HCT116 (cell line): ENCODE measurements around the gene NUDT4. TPM values are rescaled to one million over a fixed set of nuclear protein-coding genes. Genes with fewer than 3 reads are reported as not detected.

Experiments
- ATAC-seq: fragments of 200-7000 bp; cut with Tn5 transposase; 2 replicates; pipeline ENCODE4 v1.9.1; 2020; ENCODE audit warnings: mild to moderate bottlenecking, moderate library complexity
- BruUV-seq: library from RNA; stranded (reverse); fragments of 400-500 nt; replicated peaks from 2 replicates; lab custom pipeline; 2021; lab: Mats Ljungman, UMichigan
- CTCF ChIA-PET: fragments of 300-600 bp; sonication (Branson Sonifier 250); formaldehyde crosslinking; loops from one replicate; lab custom pipeline; 2021; ENCODE audit warnings: antibody characterized with exemption; lab: Charles Lee
- POLR2A ChIA-PET: fragments of 300-600, 350-600 bp; sonication (Branson Sonifier 250); formaldehyde crosslinking; loops from one replicate; lab custom pipeline; 2021; ENCODE audit warnings: antibody characterized with exemption; lab: Charles Lee
- RAD21 ChIA-PET, 2 experiments: fragments of 300-600 bp; sonication (Branson Sonifier 250); formaldehyde crosslinking; loops; one replicate each; lab custom pipeline; 2023; ENCODE audit warnings: low total read pairs in 2 of 2; ENCODE audit not compliant: uncharacterized antibody in 2 of 2, unreplicated experiment in 2 of 2, low non-redundant PET in 1 of 2; lab: Charles Lee
- DNase-seq: peaks from one replicate; pipeline ENCODE4 v3.0.0-alpha.2; 2010; ENCODE audit warnings: low read depth, low spot score
- H2AFZ ChIP-seq: fragments of 200-600 bp; shearing (Covaris generic), sonication (generic); 2 replicates; pipeline ENCODE4 v1.6.1; 2017; ENCODE audit warnings: low read depth, mixed run types, mixed read lengths, antibody characterized with exemption, low read length; ENCODE audit not compliant: poor library complexity, severe bottlenecking
- H3K27ac ChIP-seq: 2 replicates; pipeline ENCODE4 v1.5.1; 2012; ENCODE audit warnings: low read depth, low read length
- H3K27me3 ChIP-seq: fragments of 200-600 bp; sonication (generic); 2 replicates; pipeline ENCODE4 v1.6.1; 2016; ENCODE audit warnings: mixed run types, low read length, mixed read lengths; ENCODE audit not compliant: insufficient read depth
- H3K36me3 ChIP-seq, 2 experiments: fragments of 200-500 bp in 1 of 2; fragments of 200-600 bp in 1 of 2; sonication (Bioruptor generic) in 1 of 2; sonication (generic) in 1 of 2; 2 replicates each; pipeline versions ENCODE4 v1.5.1 to v1.6.1; 2014 to 2016; ENCODE audit warnings: low read length in 2 of 2, inconsistent platforms in 1 of 2, mixed read lengths in 1 of 2, mixed run types in 1 of 2; ENCODE audit not compliant: insufficient read depth in 2 of 2, control insufficient read depth in 1 of 2
- H3K4me1 ChIP-seq, 2 experiments: fragments of 200-600 bp in 1 of 2; sonication (generic) in 1 of 2; 2 replicates each; pipeline versions ENCODE4 v1.5.1 to v1.6.1; 2012 to 2017; ENCODE audit warnings: low read length in 2 of 2, inconsistent platforms in 1 of 2, mild to moderate bottlenecking in 1 of 2, mixed read lengths in 1 of 2, mixed run types in 1 of 2, moderate library complexity in 1 of 2; ENCODE audit not compliant: insufficient read depth in 2 of 2, control insufficient read depth in 1 of 2
- H3K4me2 ChIP-seq: fragments of 200-600 bp; sonication (generic); 2 replicates; pipeline ENCODE4 v1.6.1; 2017; ENCODE audit warnings: mixed run types, low read length, mixed read lengths
- H3K4me3 ChIP-seq, 2 experiments: fragments of 200-600 bp in 1 of 2; sonication (generic) in 1 of 2; replicated peaks in 1 of 2; 2 replicates each; pipeline ENCODE4 v1.5.1; 2011 to 2016; ENCODE audit warnings: low read length in 2 of 2, control low read depth in 1 of 2, low read depth in 1 of 2, mild to moderate bottlenecking in 1 of 2, mixed read lengths in 1 of 2, mixed run types in 1 of 2
- H3K79me2 ChIP-seq: fragments of 200-600 bp; sonication (generic); 2 replicates; pipeline ENCODE4 v1.6.1; 2017; ENCODE audit warnings: mild to moderate bottlenecking, mixed run types, low read length, moderate library complexity, mixed read lengths; ENCODE audit not compliant: insufficient read depth
- H3K9ac ChIP-seq: fragments of 200-600 bp; sonication (generic); 2 replicates; pipeline ENCODE4 v1.6.1; 2016; ENCODE audit warnings: low read length, mixed read lengths
- H3K9me2 ChIP-seq: fragments of 200-600 bp; sonication (generic), shearing (Covaris generic); 2 replicates; pipeline ENCODE4 v1.6.1; 2017; ENCODE audit warnings: mixed run types, mild to moderate bottlenecking, moderate library complexity; ENCODE audit not compliant: insufficient read depth
- H3K9me3 ChIP-seq, 2 experiments: fragments of 200-500 bp in 1 of 2; fragments of 200-600 bp in 1 of 2; sonication (Bioruptor generic) in 1 of 2; sonication (generic) in 1 of 2; 2 replicates each; pipeline ENCODE4 v1.6.1; 2014 to 2017; ENCODE audit warnings: low read length in 2 of 2, mixed read lengths in 2 of 2, inconsistent platforms in 1 of 2, low read depth in 1 of 2, mild to moderate bottlenecking in 1 of 2, mixed run types in 1 of 2, moderate library complexity in 1 of 2; ENCODE audit not compliant: control insufficient read depth in 1 of 2, insufficient read depth in 1 of 2
- H4K20me1 ChIP-seq: fragments of 200-600 bp; sonication (generic), shearing (Covaris generic); 2 replicates; pipeline ENCODE4 v1.6.1; 2017; ENCODE audit warnings: mixed run types, mild to moderate bottlenecking, moderate library complexity; ENCODE audit not compliant: insufficient read depth
- REST ChIP-seq: IDR thresholded peaks from 2 replicates; pipeline ENCODE4 v1.6.1; 2012; ENCODE audit warnings: low read depth
- TCF7L2 ChIP-seq: IDR thresholded peaks from 2 replicates; pipeline ENCODE4 v1.7.0; 2011; ENCODE audit warnings: borderline replicate concordance, inconsistent platforms; ENCODE audit not compliant: insufficient read depth, insufficient read length; ENCODE audit errors: extremely low read depth
- ZNF274 ChIP-seq: fragments of 200-500 bp; sonication (Bioruptor generic); IDR thresholded peaks from 2 replicates; pipeline ENCODE4 v1.6.1; 2014; ENCODE audit warnings: mild to moderate bottlenecking, low read depth, low read length, inconsistent platforms
- intact Hi-C: fragments of 100-400 bp; cut with micrococcal nuclease; formaldehyde crosslinking; loops from 2 replicates; pipeline ENCODE4 v1.10.0; 2022
- total RNA-seq: library from RNA; stranded (reverse); gene quantifications from one replicate; pipeline ENCODE4 v1.2.1, GENCODE V29; 2021; ENCODE audit not compliant: unreplicated experiment

The NUDT4 gene
- total RNA-seq, 1 experiment from 2014 or later = 41.2 TPM

DNA sequence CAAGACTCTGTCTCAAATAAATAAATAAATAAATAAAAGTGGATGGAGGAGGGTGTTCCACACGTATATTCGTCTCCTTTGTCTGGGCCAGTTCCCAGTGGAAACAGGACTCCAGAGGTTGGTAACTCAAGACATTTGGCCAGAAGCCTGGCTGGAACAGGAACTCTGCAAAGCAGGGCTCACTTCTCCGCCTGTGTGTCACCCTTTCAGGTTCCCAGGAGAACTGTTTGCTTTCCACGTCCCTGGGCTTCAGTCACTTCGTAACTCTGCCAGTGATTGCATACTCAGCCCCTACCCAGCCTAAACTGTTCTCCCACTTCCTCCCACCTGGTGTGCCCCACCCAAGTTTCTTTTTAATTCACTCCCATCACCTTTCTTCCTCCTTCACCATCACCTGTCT is 71.1 kb downstream of the NUDT4 start:
- TF ChIP-seq REST (no peak), ZNF274 (no peak)
- Histone ChIP-seq H3K9me3 (0 out of 4 replicates have a peak, but pooled peaks cover 0 to 3% of the 10 kb centered on the region in 2 experiments), H3K4me2 (no peak overlapping the region), H3K36me3 (no peaks in the 10 kb centered on the region), H3K27me3 (no peaks in the 10 kb centered on the region), H3K79me2 (no peaks in the 10 kb centered on the region), H2AFZ (no peak overlapping the region), H4K20me1 (no peaks in the 10 kb centered on the region), H3K4me1 (no peaks in the 10 kb centered on the region), H3K9me2 (no peaks in the 10 kb centered on the region), H3K4me3 (no peak overlapping the region), H3K27ac (no peak overlapping the region), H3K9ac (no peak overlapping the region)
- ATAC-seq = no peak
- ChIA-PET POLR2A (no interaction called here), RAD21 (no interaction called here), CTCF (no interaction called here)
- no peak for DNase-seq
- intact Hi-C loops = no loop called here
- no TSS peak for BruUV-seq

GRCh38 chr12:93449277-93449676 is 71.6 kb downstream of the NUDT4 start:
- H3K9ac ChIP-seq = no peak overlapping the region
- H3K36me3 ChIP-seq = no peaks in the 10 kb centered on the region
- no peaks in the 10 kb centered on the region for H4K20me1 ChIP-seq
- no peak for DNase-seq
- no peaks in the 10 kb centered on the region for H3K9me2 ChIP-seq
- no peaks in the 10 kb centered on the region for H3K27me3 ChIP-seq
- H3K9me3 ChIP-seq = 0 out of 4 replicates have a peak, but pooled peaks cover 0 to 3% of the 10 kb centered on the region in 2 experiments
- no TSS peak for BruUV-seq
- ATAC-seq = no peak
- H3K4me1 ChIP-seq = no peaks in the 10 kb centered on the region
- ChIA-PET RAD21 (no interaction called here), POLR2A (no interaction called here), CTCF (no interaction called here)
- H3K4me3 ChIP-seq = no peak overlapping the region
- no peak overlapping the region for H2AFZ ChIP-seq
- no peaks in the 10 kb centered on the region for H3K79me2 ChIP-seq
- TF ChIP-seq TCF7L2 = no peak
- H3K27ac ChIP-seq = no peak overlapping the region
- intact Hi-C loops = no loop called here
- H3K4me2 ChIP-seq = no peak overlapping the region
